ENCODE results near the gene KCNK1. TPM values are rescaled to one million over a fixed set of nuclear protein-coding genes. Genes with fewer than 3 reads are reported as not detected.

The KCNK1 gene
- total and polyA plus RNA-seq, 2 of the 13 experiments (the other 11 are each of a cell fraction or from before 2014, with no cell fraction given): not detected

DNA sequence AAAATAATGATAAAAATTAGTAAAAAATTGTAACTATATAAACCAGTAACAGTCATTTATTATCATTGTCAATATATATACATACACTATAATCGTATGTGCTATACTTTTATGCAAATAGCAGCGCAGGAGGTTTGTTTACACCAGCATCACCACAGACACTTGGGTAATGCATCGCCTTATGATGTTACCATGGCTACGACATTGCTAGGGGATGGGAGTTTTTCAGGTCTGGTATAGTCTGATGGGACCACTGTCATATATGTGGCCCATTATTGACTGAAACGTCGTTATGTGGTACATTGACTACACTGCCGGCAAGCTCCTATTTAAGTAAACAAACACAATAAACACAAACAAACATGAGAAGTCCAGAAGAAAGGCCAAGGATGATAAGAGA lies 45.6 kb downstream of the KCNK1 start:
- H3K27me3 ChIP-seq (ENCODE audit: control insufficient read depth in 1 of 2, insufficient read depth in 2 of 2, low read length in 2 of 2): no peaks in the 10 kb centered on the region
- no peak overlapping the region for H3K4me3 ChIP-seq (replicated peaks in 1 of 3; ENCODE audit: insufficient read depth in 1 of 3, low read depth in 2 of 3, low read length in 3 of 3)
- TF ChIP-seq ZSCAN12 (CRISPR knock-in tag; IDR thresholded peaks at IDR 0.05) (no peak), ZNF891 (CRISPR knock-in tag; IDR thresholded peaks at IDR 0.05) (no peak), ZNF614 (CRISPR knock-in tag; IDR thresholded peaks at IDR 0.05; ENCODE audit: borderline replicate concordance) (no peak), TBL1XR1 (IDR thresholded peaks at IDR 0.05; ENCODE audit: borderline replicate concordance, low read length, partially characterized antibody) (no peak), MXI1 (IDR thresholded peaks at IDR 0.05; ENCODE audit: borderline replicate concordance, low read depth, low read length) (no peak), MTA1 (CRISPR knock-in tag; IDR thresholded peaks at IDR 0.05; ENCODE audit: borderline replicate concordance) (no peak), MYC (CRISPR knock-in tag; IDR thresholded peaks at IDR 0.05; ENCODE audit: borderline replicate concordance) (no peak), DMAP1 (CRISPR knock-in tag; IDR thresholded peaks at IDR 0.05) (no peak), HOXA3 (CRISPR knock-in tag; IDR thresholded peaks at IDR 0.05) (no peak), ZNF546 (CRISPR knock-in tag; conservative IDR thresholded peaks at IDR 0.05) (no peak), U2AF1 (optimal IDR thresholded peaks at IDR 0.05; ENCODE audit: low read depth, low read length) (no peak), GATA4 (IDR thresholded peaks at IDR 0.05; ENCODE audit: borderline replicate concordance, low read depth) (no peak), RORA (CRISPR knock-in tag; IDR thresholded peaks at IDR 0.05) (no peak)
- TF ChIP-seq, protein P1, sequence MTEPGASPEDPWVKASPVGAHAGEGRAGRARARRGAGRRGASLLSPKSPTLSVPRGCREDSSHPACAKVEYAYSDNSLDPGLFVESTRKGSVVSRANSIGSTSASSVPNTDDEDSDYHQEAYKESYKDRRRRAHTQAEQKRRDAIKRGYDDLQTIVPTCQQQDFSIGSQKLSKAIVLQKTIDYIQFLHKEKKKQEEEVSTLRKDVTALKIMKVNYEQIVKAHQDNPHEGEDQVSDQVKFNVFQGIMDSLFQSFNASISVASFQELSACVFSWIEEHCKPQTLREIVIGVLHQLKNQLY (CRISPR knock-in tag; IDR thresholded peaks at IDR 0.05): no peak
- TF ChIP-seq, protein P2, sequence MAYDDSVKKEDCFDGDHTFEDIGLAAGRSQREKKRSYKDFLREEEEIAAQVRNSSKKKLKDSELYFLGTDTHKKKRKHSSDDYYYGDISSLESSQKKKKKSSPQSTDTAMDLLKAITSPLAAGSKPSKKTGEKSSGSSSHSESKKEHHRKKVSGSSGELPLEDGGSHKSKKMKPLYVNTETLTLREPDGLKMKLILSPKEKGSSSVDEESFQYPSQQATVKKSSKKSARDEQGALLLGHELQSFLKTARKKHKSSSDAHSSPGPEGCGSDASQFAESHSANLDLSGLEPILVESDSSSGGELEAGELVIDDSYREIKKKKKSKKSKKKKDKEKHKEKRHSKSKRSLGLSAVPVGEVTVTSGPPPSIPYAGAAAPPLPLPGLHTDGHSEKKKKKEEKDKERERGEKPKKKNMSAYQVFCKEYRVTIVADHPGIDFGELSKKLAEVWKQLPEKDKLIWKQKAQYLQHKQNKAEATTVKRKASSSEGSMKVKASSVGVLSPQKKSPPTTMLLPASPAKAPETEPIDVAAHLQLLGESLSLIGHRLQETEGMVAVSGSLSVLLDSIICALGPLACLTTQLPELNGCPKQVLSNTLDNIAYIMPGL (CRISPR knock-in tag; IDR thresholded peaks at IDR 0.05; ENCODE audit: borderline replicate concordance in 1 of 2, low read depth in 1 of 2): no peak
- TF ChIP-seq, protein P3, sequence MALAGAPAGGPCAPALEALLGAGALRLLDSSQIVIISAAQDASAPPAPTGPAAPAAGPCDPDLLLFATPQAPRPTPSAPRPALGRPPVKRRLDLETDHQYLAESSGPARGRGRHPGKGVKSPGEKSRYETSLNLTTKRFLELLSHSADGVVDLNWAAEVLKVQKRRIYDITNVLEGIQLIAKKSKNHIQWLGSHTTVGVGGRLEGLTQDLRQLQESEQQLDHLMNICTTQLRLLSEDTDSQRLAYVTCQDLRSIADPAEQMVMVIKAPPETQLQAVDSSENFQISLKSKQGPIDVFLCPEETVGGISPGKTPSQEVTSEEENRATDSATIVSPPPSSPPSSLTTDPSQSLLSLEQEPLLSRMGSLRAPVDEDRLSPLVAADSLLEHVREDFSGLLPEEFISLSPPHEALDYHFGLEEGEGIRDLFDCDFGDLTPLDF (CRISPR knock-in tag; IDR thresholded peaks at IDR 0.05): no peak
- TF ChIP-seq, protein P4, sequence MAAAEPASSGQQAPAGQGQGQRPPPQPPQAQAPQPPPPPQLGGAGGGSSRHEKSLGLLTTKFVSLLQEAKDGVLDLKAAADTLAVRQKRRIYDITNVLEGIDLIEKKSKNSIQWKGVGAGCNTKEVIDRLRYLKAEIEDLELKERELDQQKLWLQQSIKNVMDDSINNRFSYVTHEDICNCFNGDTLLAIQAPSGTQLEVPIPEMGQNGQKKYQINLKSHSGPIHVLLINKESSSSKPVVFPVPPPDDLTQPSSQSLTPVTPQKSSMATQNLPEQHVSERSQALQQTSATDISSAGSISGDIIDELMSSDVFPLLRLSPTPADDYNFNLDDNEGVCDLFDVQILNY (CRISPR knock-in tag; conservative IDR thresholded peaks at IDR 0.05): no peak
- FAIRE-seq (no peak), DNase-seq (ENCODE audit: low spot score) (no peak), ATAC-seq (no peak)
- H3K27ac ChIP-seq (ENCODE audit: extremely low read length, insufficient read depth, low read length): no peak overlapping the region
- no peak overlapping the region for H3K4me2 ChIP-seq (ENCODE audit: low read depth, low read length)
- in situ Hi-C loops (cut with HindIII; ENCODE audit: extremely low pct_ligation_motif_present, low pct_unique_long_range_greater_than_20kb): no loop called here
- H2AFZ ChIP-seq (ENCODE audit: low read length): no peak overlapping the region
- H3K79me2 ChIP-seq (ENCODE audit: insufficient read depth, low read length): no peaks in the 10 kb centered on the region
- CTCF ChIA-PET (ENCODE audit: low intra/inter-chr PET ratio, low total read pairs): no interaction called here
- no peaks in the 10 kb centered on the region for H4K20me1 ChIP-seq (ENCODE audit: insufficient read depth, low read length)
- 5% methylated on average over 7 of the region's 7 CpGs for WGBS (ENCODE audit: low lambda C conversion rate)
- no peaks in the 10 kb centered on the region for H3K4me1 ChIP-seq (ENCODE audit: insufficient read depth, low read length)
- H3K36me3 ChIP-seq (replicated peaks in 1 of 2; ENCODE audit: control insufficient read depth in 1 of 2, insufficient read depth in 2 of 2, low read length in 2 of 2): no peaks in the 10 kb centered on the region
- POLR2A ChIA-PET: no interaction called here
- no peak overlapping the region for H3K9ac ChIP-seq (ENCODE audit: insufficient read depth, low read depth, low read length)
- no peaks in the 10 kb centered on the region for H3K9me3 ChIP-seq (ENCODE audit: low read length)
- BruUV-seq (replicated peaks): no TSS peak
- intact Hi-C loops (cut with micrococcal nuclease; ENCODE audit: unreplicated experiment): no loop called here
